NCI-H526 treated with DMSO at 0.1 percent for 48 hours (cell line): ENCODE measurements around the gene CFL1.
A peak's percentile ranks its signal among the peaks of the same experiment; 100 is the strongest.

ENCODE experiments used
- DNase-seq: peaks from one replicate; lab custom pipeline; 2025; lab: John Stamatoyannopoulos, UW

CFL1 gene

GRCh38 chr11:65887723-65888162, 29.8 kb upstream of the CFL1 start:
- no peak for DNase-seq

- DNase-seq, result no peak
Observed at GRCh38 chr11:65886826-65887722, 29.1 kb upstream of the CFL1 start.

GRCh38 chr11:65885808-65886536, 28.0 kb upstream of the CFL1 start:
- DNase-seq, result no peak

- no peak for DNase-seq
Observed at GRCh38 chr11:65885231-65885630, 27.3 kb upstream of the CFL1 start.

GRCh38 chr11:65884716-65885092, 26.7 kb upstream of the CFL1 start:
- DNase-seq, result peak; percentile 41

- no peak for DNase-seq
Observed at GRCh38 chr11:65883786-65884715, 26.1 kb upstream of the CFL1 start.

- DNase-seq, result no peak
Observed at GRCh38 chr11:65883058-65883761, 25.2 kb upstream of the CFL1 start.

GRCh38 chr11:65882120-65883057, 24.4 kb upstream of the CFL1 start:
- DNase-seq, result no peak

- no peak for DNase-seq
Observed at GRCh38 chr11:65880844-65881421, 23.0 kb upstream of the CFL1 start.

- no peak for DNase-seq
Observed at GRCh38 chr11:65880027-65880426, 22.0 kb upstream of the CFL1 start.

- no peak for DNase-seq
Observed at GRCh38 chr11:65879617-65880016, 21.6 kb upstream of the CFL1 start, which contains the start of gene CTSW. CTSW (plus strand) TSS chr11:65879837; CDS start chr11:65879855, 18 bp downstream.

GRCh38 chr11:65873318-65874156, 15.6 kb upstream of the CFL1 start:
- DNase-seq, result peak; percentile 80

- DNase-seq, result no peak
Observed at GRCh38 chr11:65872586-65873317, 14.8 kb upstream of the CFL1 start, which contains the start of gene EFEMP2. EFEMP2 (minus strand) TSS chr11:65872800; CDS start chr11:65872354, 446 bp downstream.

- DNase-seq, result no peak
Observed at GRCh38 chr11:65871811-65872548, 14.0 kb upstream of the CFL1 start.

- DNase-seq, result no peak
Observed at GRCh38 chr11:65870706-65871681, 13.0 kb upstream of the CFL1 start.

GRCh38 chr11:65870307-65870658, 12.3 kb upstream of the CFL1 start:
- no peak for DNase-seq
